Thoracic aorta (tissue), 2 donors: ENCODE results near the gene CD79B. TPM values are rescaled to one million over a fixed set of nuclear protein-coding genes. Genes with fewer than 3 reads are reported as not detected.

Experiments
- ATAC-seq: fragments of 150-250 bp; one replicate; pipeline ENCODE4 v1.8.0; 2017; ENCODE audit warnings: low read depth; ENCODE audit not compliant: insufficient number of reproducible peaks, low FRiP score
- DNase-seq: peaks from one replicate; pipeline ENCODE4 v3.0.0-alpha.2; 2020; ENCODE audit warnings: low spot score
- H3K27ac ChIP-seq, 2 donors: fragments of 200-600 bp; sonication (generic); 1 replicate in 1 of 2; 2 replicates in 1 of 2; pipeline ENCODE4 v1.5.1; 2016; ENCODE audit warnings: mild to moderate bottlenecking in 2 of 2, moderate library complexity in 2 of 2
- H3K27me3 ChIP-seq: fragments of 200-600 bp; sonication (generic); replicated peaks from 2 replicates; pipeline ENCODE4 v1.6.0; 2016; ENCODE audit warnings: mild to moderate bottlenecking; ENCODE audit not compliant: insufficient read depth
- H3K36me3 ChIP-seq: fragments of 200-600 bp; sonication (generic); one replicate; pipeline ENCODE4 v1.5.1; 2016
- H3K4me1 ChIP-seq, 2 donors: fragments of 200-600 bp; sonication (generic); 1 replicate in 1 of 2; 2 replicates in 1 of 2; pipeline versions ENCODE4 v1.5.1 to v1.6.0; 2016; ENCODE audit warnings: low read depth in 2 of 2, mild to moderate bottlenecking in 1 of 2; ENCODE audit not compliant: control insufficient read depth in 1 of 2
- H3K4me3 ChIP-seq: fragments of 200-600 bp; sonication (generic); 2 replicates; pipeline ENCODE4 v1.5.1; 2016; ENCODE audit warnings: mild to moderate bottlenecking
- H3K9me3 ChIP-seq: fragments of 200-600 bp; sonication (generic); 2 replicates; pipeline ENCODE4 v1.5.1; 2016
- total RNA-seq, 2 donors: library from RNA; depleted of rRNA; stranded (reverse); fragments of >200 nt; gene quantifications; one replicate each; pipeline versions ENCODE4 v1.1.0 to v1.2.3, GENCODE V29; 2016
- TF ChIP-seq, protein P1 (sequence below): fragments of 200-600 bp; sonication (generic); IDR thresholded peaks from one replicate; pipeline ENCODE4 v1.5.1; 2019; ENCODE audit warnings: antibody characterized with exemption

Gene CD79B
- total RNA-seq, result 1 to 10 TPM; 4.3 to 6.0 TPM

DNA sequence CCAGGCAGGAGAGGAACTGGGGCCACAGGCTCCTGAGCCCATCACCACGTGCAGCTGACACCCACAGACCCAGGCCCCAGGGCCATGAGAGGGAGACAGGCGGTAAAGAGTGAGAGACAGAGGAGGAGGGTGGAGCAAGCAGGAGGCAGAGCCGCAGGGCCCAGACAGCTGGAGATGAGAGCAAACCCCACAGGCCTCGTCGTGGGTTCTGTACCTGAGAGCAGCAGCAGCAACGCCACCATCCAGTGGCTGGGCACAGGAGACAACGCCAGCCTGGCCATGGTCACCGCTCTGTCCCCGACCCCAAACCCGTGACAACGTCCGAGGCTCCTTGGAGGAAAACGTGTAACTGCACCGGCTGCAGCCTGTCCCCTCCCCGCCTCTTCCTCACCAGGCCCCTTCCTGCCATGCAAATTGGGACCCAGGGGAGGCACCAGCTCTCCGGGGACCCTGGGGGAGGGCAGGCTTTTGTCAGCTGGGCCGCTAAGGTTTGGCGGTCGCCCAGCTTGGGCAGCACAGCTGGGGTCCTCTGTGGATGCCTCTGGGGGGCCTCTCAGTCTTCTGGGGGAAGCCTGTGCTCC, at the start of gene CD79B:
TSS of gene CD79B (minus strand) at position 351 of the 581 bp plus-strand sequence. CDS start at position 281, 70 bp downstream.
- Histone ChIP-seq H3K36me3 (no peaks in the 10 kb centered on the region), H3K4me3 (peak within 1 kb of the TSS; percentile 28), H3K9me3 (no peaks in the 10 kb centered on the region), H3K27ac (no peak within 1 kb of the TSS), H3K27me3 (no peaks in the 10 kb centered on the region), H3K4me1 (no peaks in the 10 kb centered on the region)
- TF ChIP-seq, protein P1, sequence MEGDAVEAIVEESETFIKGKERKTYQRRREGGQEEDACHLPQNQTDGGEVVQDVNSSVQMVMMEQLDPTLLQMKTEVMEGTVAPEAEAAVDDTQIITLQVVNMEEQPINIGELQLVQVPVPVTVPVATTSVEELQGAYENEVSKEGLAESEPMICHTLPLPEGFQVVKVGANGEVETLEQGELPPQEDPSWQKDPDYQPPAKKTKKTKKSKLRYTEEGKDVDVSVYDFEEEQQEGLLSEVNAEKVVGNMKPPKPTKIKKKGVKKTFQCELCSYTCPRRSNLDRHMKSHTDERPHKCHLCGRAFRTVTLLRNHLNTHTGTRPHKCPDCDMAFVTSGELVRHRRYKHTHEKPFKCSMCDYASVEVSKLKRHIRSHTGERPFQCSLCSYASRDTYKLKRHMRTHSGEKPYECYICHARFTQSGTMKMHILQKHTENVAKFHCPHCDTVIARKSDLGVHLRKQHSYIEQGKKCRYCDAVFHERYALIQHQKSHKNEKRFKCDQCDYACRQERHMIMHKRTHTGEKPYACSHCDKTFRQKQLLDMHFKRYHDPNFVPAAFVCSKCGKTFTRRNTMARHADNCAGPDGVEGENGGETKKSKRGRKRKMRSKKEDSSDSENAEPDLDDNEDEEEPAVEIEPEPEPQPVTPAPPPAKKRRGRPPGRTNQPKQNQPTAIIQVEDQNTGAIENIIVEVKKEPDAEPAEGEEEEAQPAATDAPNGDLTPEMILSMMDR, result no peak
- peak; percentile 17 for ATAC-seq
- DNase-seq, result no peak

DNA sequence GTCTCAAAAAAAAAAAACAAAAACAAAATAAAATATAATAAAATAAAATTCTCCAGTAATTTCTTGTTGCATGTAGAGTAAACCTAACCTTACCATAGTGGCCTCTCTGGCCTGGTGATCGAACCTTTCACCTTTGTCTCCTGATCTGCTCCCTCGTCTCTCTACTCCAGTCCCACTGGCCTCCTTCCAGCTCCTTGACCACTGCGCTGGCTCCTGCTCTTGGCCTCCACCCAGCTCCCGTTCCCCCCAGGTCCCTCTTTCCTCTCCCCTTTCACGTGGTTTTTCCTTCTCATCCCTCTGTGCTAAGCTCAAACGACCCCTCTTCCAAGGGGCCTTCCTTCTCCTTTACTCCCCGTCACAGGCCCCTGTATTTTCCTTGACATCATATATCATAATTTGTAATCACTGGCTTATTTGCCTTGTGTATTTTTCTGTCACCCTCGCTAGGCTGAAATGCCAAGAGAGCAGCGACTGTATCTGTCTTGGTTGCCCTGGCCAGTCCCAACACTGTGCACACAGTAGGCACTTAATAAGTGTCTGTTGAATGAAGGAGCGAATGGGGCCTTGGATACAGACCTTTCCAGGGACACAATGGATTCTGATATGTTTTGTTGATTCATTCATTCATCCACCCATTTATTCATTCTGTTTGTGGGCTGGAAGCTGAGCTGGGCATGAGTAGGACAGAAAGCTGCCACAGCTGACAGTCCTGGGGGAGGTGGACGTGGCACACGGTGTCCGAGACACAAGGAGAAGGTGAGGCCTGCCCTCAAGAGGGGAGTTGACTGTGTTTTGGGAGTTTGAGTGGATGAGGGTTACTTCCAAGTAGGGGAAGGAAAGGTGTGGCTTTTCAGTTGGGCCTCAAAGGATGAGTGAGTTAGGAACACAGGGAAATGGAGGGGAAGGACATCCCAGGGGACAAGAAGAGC, 46.4 kb upstream of the CD79B start:
- Histone ChIP-seq H3K27ac (no peak overlapping the region), H3K36me3 (no peaks in the 10 kb centered on the region), H3K9me3 (no peaks in the 10 kb centered on the region), H3K4me3 (no peak overlapping the region), H3K27me3 (no peaks in the 10 kb centered on the region), H3K4me1 (peaks cover 6 to 9% of the 10 kb centered on the region in 2 donors)
- ATAC-seq (no peak), DNase-seq (no peak)
- TF ChIP-seq, protein P1, result no peak

DNA sequence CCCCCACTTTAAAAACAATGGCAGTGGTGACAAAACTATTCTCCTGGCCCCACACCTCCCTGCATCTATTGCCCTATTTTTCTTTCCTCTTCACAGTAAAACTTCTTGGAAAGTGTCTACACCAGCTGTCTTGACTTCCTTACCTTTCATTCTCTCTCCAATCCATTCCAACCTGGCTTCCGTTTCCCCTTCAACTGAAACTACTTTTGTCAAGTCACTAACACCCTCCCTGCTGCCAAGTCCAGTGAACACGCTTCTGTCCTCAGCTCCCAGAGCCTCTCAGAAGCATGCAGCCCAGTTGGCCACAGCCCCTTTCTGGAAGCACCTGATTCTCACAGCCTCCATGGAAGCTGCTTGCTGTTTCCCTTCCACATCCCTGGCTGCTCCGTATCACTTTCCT, 44.6 kb upstream of the CD79B start:
- Histone ChIP-seq H3K27ac (no peak overlapping the region), H3K4me1 (no peaks in the 10 kb centered on the region), H3K4me3 (no peak overlapping the region), H3K36me3 (no peaks in the 10 kb centered on the region), H3K9me3 (no peaks in the 10 kb centered on the region), H3K27me3 (no peaks in the 10 kb centered on the region)
- no peak for ATAC-seq
- DNase-seq, result no peak
- TF ChIP-seq, protein P1, result no peak

DNA sequence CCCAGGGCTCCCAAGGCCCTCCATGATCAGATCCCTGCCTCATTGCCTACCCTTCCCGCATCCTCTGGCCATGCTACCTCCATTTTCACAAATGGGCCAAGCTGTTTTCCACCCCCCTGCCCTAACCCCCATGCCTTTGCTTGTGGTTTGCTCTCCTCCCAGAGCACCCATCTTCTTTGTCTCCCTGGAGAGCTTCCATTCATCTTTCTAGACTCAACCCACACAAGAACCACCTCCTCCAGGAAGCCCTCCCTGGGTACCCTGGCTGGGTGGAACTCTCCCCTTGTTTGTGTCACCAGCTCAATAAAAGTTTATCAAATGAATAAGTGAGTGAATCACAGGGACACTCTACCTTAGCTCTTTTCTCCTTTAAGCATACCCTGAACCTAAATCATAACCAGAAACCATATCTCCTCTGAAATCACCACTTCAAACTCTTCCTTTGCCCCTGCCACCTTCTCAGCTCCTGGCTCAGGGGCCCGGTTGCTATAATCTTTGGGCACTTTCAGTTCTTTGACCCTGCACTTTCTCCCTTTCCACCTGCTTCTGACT, 43.5 kb upstream of the CD79B start:
- Histone ChIP-seq H3K36me3 (no peaks in the 10 kb centered on the region), H3K27ac (no peak overlapping the region), H3K4me1 (no peaks in the 10 kb centered on the region), H3K9me3 (no peaks in the 10 kb centered on the region), H3K4me3 (no peak overlapping the region), H3K27me3 (no peaks in the 10 kb centered on the region)
- TF ChIP-seq, protein P1, result no peak
- ATAC-seq (no peak), DNase-seq (no peak)

DNA sequence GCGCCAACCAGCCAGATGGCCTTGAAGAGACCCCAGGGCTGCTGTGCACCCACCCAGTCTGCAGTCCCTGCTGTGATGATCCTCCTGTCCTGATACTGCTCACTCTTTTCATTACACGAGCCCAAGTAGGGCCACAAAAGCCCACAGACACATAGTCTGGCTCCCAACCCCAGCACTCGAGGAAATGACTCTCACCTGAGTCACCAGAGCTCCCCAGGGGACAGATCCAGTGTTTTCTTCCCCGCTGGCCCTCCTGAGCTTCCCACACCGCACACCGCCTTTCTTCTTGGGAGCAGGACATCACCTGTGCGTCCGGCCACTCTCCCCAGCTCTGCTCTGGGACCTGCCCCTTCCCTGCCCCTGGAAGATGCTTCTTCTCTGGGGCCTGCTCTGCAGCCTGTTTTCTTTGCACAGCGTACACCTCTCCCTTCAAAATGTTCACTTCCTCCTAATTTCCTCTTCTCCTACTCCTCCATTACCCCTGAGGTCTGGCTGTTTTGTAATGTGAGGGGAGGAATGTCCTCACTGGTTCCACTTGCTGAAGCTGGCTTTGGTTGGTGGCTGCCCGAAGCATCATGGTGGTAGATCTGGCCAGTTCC, 42.6 kb upstream of the CD79B start:
- DNase-seq (no peak), ATAC-seq (no peak)
- TF ChIP-seq, protein P1, result no peak
- no peaks in the 10 kb centered on the region for H3K36me3 ChIP-seq
- H3K27me3 ChIP-seq, result no peaks in the 10 kb centered on the region
- no peak overlapping the region for H3K27ac ChIP-seq
- no peaks in the 10 kb centered on the region for H3K9me3 ChIP-seq
- no peaks in the 10 kb centered on the region for H3K4me1 ChIP-seq
- no peak overlapping the region for H3K4me3 ChIP-seq
